ENCODE data around the gene ADGRL3.

Gene ADGRL3

DNA sequence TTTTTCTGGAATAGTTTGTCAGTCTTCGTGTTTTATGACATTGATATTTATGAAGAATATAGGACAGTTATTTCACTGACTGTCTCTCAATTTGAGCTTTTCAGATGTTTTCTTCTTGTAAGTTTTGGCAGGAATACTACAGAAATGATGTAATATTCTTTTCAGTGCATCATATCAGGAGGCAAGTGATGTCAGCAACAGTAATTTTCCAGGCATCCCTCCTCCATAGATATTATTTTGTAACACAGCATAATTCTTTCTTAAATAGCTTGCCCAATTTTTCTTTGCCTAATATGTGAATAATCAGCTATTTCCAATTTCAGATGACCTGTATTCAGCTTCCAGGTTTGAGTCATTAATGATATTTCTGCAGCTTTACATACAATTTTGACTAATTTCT lies 211.1 kb downstream of the ADGRL3 start:
- Histone ChIP-seq H4K20me1 (ENCODE audit: insufficient read depth, low read length) (no peaks in the 10 kb centered on the region), H3K4me2 (ENCODE audit: low read length) (peak overlapping the region; percentile 16; the same call in 1 of the 2 replicates), H3K4me3 (ENCODE audit: low read length) (no peak overlapping the region), H3K9me3 (ENCODE audit: insufficient read depth, low read length) (no peaks in the 10 kb centered on the region), H3K36me3 (replicated peaks; ENCODE audit: low read depth, low read length) (no peaks in the 10 kb centered on the region), H3K4me1 (ENCODE audit: low read length) (peaks cover 8% of the 10 kb centered on the region), H3K27me3 (ENCODE audit: low read depth, low read length) (no peaks in the 10 kb centered on the region), H3K9ac (ENCODE audit: low read length) (no peak overlapping the region), H3K27ac (ENCODE audit: low read length) (no peak overlapping the region), H2AFZ (ENCODE audit: low read depth, low read length) (no peak overlapping the region), H3K79me2 (ENCODE audit: low read length) (no peaks in the 10 kb centered on the region)
- TF ChIP-seq, protein P1, sequence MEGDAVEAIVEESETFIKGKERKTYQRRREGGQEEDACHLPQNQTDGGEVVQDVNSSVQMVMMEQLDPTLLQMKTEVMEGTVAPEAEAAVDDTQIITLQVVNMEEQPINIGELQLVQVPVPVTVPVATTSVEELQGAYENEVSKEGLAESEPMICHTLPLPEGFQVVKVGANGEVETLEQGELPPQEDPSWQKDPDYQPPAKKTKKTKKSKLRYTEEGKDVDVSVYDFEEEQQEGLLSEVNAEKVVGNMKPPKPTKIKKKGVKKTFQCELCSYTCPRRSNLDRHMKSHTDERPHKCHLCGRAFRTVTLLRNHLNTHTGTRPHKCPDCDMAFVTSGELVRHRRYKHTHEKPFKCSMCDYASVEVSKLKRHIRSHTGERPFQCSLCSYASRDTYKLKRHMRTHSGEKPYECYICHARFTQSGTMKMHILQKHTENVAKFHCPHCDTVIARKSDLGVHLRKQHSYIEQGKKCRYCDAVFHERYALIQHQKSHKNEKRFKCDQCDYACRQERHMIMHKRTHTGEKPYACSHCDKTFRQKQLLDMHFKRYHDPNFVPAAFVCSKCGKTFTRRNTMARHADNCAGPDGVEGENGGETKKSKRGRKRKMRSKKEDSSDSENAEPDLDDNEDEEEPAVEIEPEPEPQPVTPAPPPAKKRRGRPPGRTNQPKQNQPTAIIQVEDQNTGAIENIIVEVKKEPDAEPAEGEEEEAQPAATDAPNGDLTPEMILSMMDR (IDR thresholded peaks at IDR 0.05; ENCODE audit: low read depth, low read length) = no peak
- TF ChIP-seq EZH2phosphoT487 (IDR thresholded peaks at IDR 0.05; ENCODE audit: low read depth) = no peak

- H3K9ac ChIP-seq (ENCODE audit: low read length) = no peak overlapping the region
- H4K20me1 ChIP-seq (ENCODE audit: insufficient read depth, low read length) = no peaks in the 10 kb centered on the region
- H3K9me3 ChIP-seq (ENCODE audit: insufficient read depth, low read length) = no peaks in the 10 kb centered on the region
- no peak overlapping the region for H3K4me2 ChIP-seq (ENCODE audit: low read length)
- H3K79me2 ChIP-seq (ENCODE audit: low read length) = no peaks in the 10 kb centered on the region
- H3K27ac ChIP-seq (ENCODE audit: low read length) = no peak overlapping the region
- no peak overlapping the region for H2AFZ ChIP-seq (ENCODE audit: low read depth, low read length)
- TF ChIP-seq, protein P1 (IDR thresholded peaks at IDR 0.05; ENCODE audit: low read depth, low read length) = no peak
- no peak for TF ChIP-seq EZH2phosphoT487 (IDR thresholded peaks at IDR 0.05; ENCODE audit: low read depth)
- no peak overlapping the region for H3K4me3 ChIP-seq (ENCODE audit: low read length)
- no peaks in the 10 kb centered on the region for H3K36me3 ChIP-seq (replicated peaks; ENCODE audit: low read depth, low read length)
- no peaks in the 10 kb centered on the region for H3K27me3 ChIP-seq (ENCODE audit: low read depth, low read length)
- no peaks in the 10 kb centered on the region for H3K4me1 ChIP-seq (ENCODE audit: low read length)
These were observed 225.2 kb downstream of the ADGRL3 start for GRCh38 chr4:61425315-61425714.

DNA sequence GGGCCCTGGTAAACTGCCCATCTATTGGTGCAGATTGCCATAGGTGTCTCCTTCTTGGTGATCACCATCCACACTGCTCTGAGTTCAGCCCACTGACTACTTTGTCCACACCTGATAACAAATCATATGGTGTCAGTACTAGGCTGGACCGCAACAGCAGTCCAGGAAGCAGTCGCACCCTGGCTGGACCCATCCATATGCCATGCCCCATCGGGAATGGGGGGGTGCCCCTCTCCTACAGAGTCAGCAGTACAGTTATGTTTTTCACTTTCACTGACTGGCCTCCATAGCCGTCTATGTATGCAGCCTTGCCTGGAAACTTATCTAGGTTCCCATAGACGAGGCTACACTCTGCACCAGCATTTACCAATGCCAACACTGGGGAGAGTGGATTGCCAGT lies 226.1 kb downstream of the ADGRL3 start:
- TF ChIP-seq, protein P1 (IDR thresholded peaks at IDR 0.05; ENCODE audit: low read depth, low read length) = no peak
- no peak for TF ChIP-seq EZH2phosphoT487 (IDR thresholded peaks at IDR 0.05; ENCODE audit: low read depth)
- Histone ChIP-seq H3K9ac (ENCODE audit: low read length) (no peak overlapping the region), H4K20me1 (ENCODE audit: insufficient read depth, low read length) (no peaks in the 10 kb centered on the region), H3K4me3 (ENCODE audit: low read length) (no peak overlapping the region), H3K36me3 (replicated peaks; ENCODE audit: low read depth, low read length) (no peaks in the 10 kb centered on the region), H2AFZ (ENCODE audit: low read depth, low read length) (no peak overlapping the region), H3K27ac (ENCODE audit: low read length) (no peak overlapping the region), H3K27me3 (ENCODE audit: low read depth, low read length) (no peaks in the 10 kb centered on the region), H3K9me3 (ENCODE audit: insufficient read depth, low read length) (no peaks in the 10 kb centered on the region), H3K4me2 (ENCODE audit: low read length) (no peak overlapping the region), H3K4me1 (ENCODE audit: low read length) (no peaks in the 10 kb centered on the region), H3K79me2 (ENCODE audit: low read length) (no peaks in the 10 kb centered on the region)

DNA sequence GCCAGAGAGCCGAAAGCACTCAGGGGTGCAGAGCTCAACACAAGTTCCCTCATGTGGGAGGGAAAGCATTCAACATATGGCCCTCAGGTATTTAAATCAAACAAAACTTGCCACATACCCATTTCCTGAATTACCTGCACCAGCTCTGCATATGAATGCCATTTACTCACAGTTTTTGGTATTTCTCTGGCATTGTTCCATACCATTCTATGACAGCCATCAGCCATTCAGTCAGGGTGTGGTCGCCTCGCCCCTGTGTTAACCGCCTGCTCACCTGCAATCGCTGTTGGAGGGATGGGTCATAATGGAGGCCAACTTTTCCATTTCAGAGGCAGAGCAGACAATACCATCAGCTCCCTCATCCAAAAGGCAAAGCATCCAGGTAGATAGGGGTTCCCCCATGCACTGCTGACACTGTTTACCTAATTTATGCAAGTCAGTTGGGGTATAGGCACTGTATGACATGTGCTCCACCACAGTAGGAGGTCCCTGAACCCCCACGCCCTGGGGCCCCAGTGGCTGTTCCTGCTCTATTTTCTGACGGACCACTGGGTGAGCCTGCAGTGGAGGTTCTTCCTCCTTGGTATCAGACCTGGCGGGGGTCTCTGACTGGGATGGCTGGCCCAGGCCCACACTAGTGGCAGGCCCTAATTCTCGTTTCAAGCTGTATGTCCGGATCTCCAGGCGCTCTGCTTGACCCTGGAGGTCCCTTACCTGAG lies 227.1 kb downstream of the ADGRL3 start:
- no peak overlapping the region for H3K27ac ChIP-seq (ENCODE audit: low read length)
- H3K4me1 ChIP-seq (ENCODE audit: low read length) = no peaks in the 10 kb centered on the region
- H3K36me3 ChIP-seq (replicated peaks; ENCODE audit: low read depth, low read length) = no peaks in the 10 kb centered on the region
- TF ChIP-seq, protein P1 (IDR thresholded peaks at IDR 0.05; ENCODE audit: low read depth, low read length) = no peak
- TF ChIP-seq EZH2phosphoT487 (IDR thresholded peaks at IDR 0.05; ENCODE audit: low read depth) = no peak
- no peaks in the 10 kb centered on the region for H3K9me3 ChIP-seq (ENCODE audit: insufficient read depth, low read length)
- no peak overlapping the region for H3K4me2 ChIP-seq (ENCODE audit: low read length)
- no peak overlapping the region for H3K4me3 ChIP-seq (ENCODE audit: low read length)
- H4K20me1 ChIP-seq (ENCODE audit: insufficient read depth, low read length) = no peaks in the 10 kb centered on the region
- no peaks in the 10 kb centered on the region for H3K79me2 ChIP-seq (ENCODE audit: low read length)
- H3K9ac ChIP-seq (ENCODE audit: low read length) = no peak overlapping the region
- H3K27me3 ChIP-seq (ENCODE audit: low read depth, low read length) = no peaks in the 10 kb centered on the region
- H2AFZ ChIP-seq (ENCODE audit: low read depth, low read length) = no peak overlapping the region

Data from OCI-LY3 (cell line).